HCT116 (cell line): Measurements from ENCODE around the gene PLSCR1. TPM values are rescaled to one million over a fixed set of nuclear protein-coding genes. Genes with fewer than 3 reads are reported as not detected.

Experiments
- ATAC-seq: fragments of 200-7000 bp; cut with Tn5 transposase; 2 replicates; pipeline ENCODE4 v1.9.1; 2020; ENCODE audit warnings: mild to moderate bottlenecking, moderate library complexity
- BruUV-seq: library from RNA; stranded (reverse); fragments of 400-500 nt; replicated peaks from 2 replicates; lab custom pipeline; 2021; lab: Mats Ljungman, UMichigan
- CTCF ChIA-PET: fragments of 300-600 bp; sonication (Branson Sonifier 250); formaldehyde crosslinking; loops from one replicate; lab custom pipeline; 2021; ENCODE audit warnings: antibody characterized with exemption; lab: Charles Lee
- POLR2A ChIA-PET: fragments of 300-600, 350-600 bp; sonication (Branson Sonifier 250); formaldehyde crosslinking; loops from one replicate; lab custom pipeline; 2021; ENCODE audit warnings: antibody characterized with exemption; lab: Charles Lee
- RAD21 ChIA-PET, 2 experiments: fragments of 300-600 bp; sonication (Branson Sonifier 250); formaldehyde crosslinking; loops; one replicate each; lab custom pipeline; 2023; ENCODE audit warnings: low total read pairs in 2 of 2; ENCODE audit not compliant: uncharacterized antibody in 2 of 2, unreplicated experiment in 2 of 2, low non-redundant PET in 1 of 2; lab: Charles Lee
- DNase-seq: peaks from one replicate; pipeline ENCODE4 v3.0.0-alpha.2; 2010; ENCODE audit warnings: low read depth, low spot score
- H2AFZ ChIP-seq: fragments of 200-600 bp; shearing (Covaris generic), sonication (generic); 2 replicates; pipeline ENCODE4 v1.6.1; 2017; ENCODE audit warnings: low read depth, mixed run types, mixed read lengths, antibody characterized with exemption, low read length; ENCODE audit not compliant: poor library complexity, severe bottlenecking
- H3K27ac ChIP-seq: 2 replicates; pipeline ENCODE4 v1.5.1; 2012; ENCODE audit warnings: low read depth, low read length
- H3K27me3 ChIP-seq: fragments of 200-600 bp; sonication (generic); 2 replicates; pipeline ENCODE4 v1.6.1; 2016; ENCODE audit warnings: mixed run types, low read length, mixed read lengths; ENCODE audit not compliant: insufficient read depth
- H3K36me3 ChIP-seq, 2 experiments: fragments of 200-500 bp in 1 of 2; fragments of 200-600 bp in 1 of 2; sonication (Bioruptor generic) in 1 of 2; sonication (generic) in 1 of 2; 2 replicates each; pipeline versions ENCODE4 v1.5.1 to v1.6.1; 2014 to 2016; ENCODE audit warnings: low read length in 2 of 2, inconsistent platforms in 1 of 2, mixed read lengths in 1 of 2, mixed run types in 1 of 2; ENCODE audit not compliant: insufficient read depth in 2 of 2, control insufficient read depth in 1 of 2
- H3K4me1 ChIP-seq, 2 experiments: fragments of 200-600 bp in 1 of 2; sonication (generic) in 1 of 2; 2 replicates each; pipeline versions ENCODE4 v1.5.1 to v1.6.1; 2012 to 2017; ENCODE audit warnings: low read length in 2 of 2, inconsistent platforms in 1 of 2, mild to moderate bottlenecking in 1 of 2, mixed read lengths in 1 of 2, mixed run types in 1 of 2, moderate library complexity in 1 of 2; ENCODE audit not compliant: insufficient read depth in 2 of 2, control insufficient read depth in 1 of 2
- H3K4me2 ChIP-seq: fragments of 200-600 bp; sonication (generic); 2 replicates; pipeline ENCODE4 v1.6.1; 2017; ENCODE audit warnings: mixed run types, low read length, mixed read lengths
- H3K4me3 ChIP-seq, 2 experiments: fragments of 200-600 bp in 1 of 2; sonication (generic) in 1 of 2; replicated peaks in 1 of 2; 2 replicates each; pipeline ENCODE4 v1.5.1; 2011 to 2016; ENCODE audit warnings: low read length in 2 of 2, control low read depth in 1 of 2, low read depth in 1 of 2, mild to moderate bottlenecking in 1 of 2, mixed read lengths in 1 of 2, mixed run types in 1 of 2
- H3K79me2 ChIP-seq: fragments of 200-600 bp; sonication (generic); 2 replicates; pipeline ENCODE4 v1.6.1; 2017; ENCODE audit warnings: mild to moderate bottlenecking, mixed run types, low read length, moderate library complexity, mixed read lengths; ENCODE audit not compliant: insufficient read depth
- H3K9ac ChIP-seq: fragments of 200-600 bp; sonication (generic); 2 replicates; pipeline ENCODE4 v1.6.1; 2016; ENCODE audit warnings: low read length, mixed read lengths
- H3K9me2 ChIP-seq: fragments of 200-600 bp; sonication (generic), shearing (Covaris generic); 2 replicates; pipeline ENCODE4 v1.6.1; 2017; ENCODE audit warnings: mixed run types, mild to moderate bottlenecking, moderate library complexity; ENCODE audit not compliant: insufficient read depth
- H3K9me3 ChIP-seq, 2 experiments: fragments of 200-500 bp in 1 of 2; fragments of 200-600 bp in 1 of 2; sonication (Bioruptor generic) in 1 of 2; sonication (generic) in 1 of 2; 2 replicates each; pipeline ENCODE4 v1.6.1; 2014 to 2017; ENCODE audit warnings: low read length in 2 of 2, mixed read lengths in 2 of 2, inconsistent platforms in 1 of 2, low read depth in 1 of 2, mild to moderate bottlenecking in 1 of 2, mixed run types in 1 of 2, moderate library complexity in 1 of 2; ENCODE audit not compliant: control insufficient read depth in 1 of 2, insufficient read depth in 1 of 2
- H4K20me1 ChIP-seq: fragments of 200-600 bp; sonication (generic), shearing (Covaris generic); 2 replicates; pipeline ENCODE4 v1.6.1; 2017; ENCODE audit warnings: mixed run types, mild to moderate bottlenecking, moderate library complexity; ENCODE audit not compliant: insufficient read depth
- CEBPB ChIP-seq: IDR thresholded peaks from 2 replicates; pipeline ENCODE4 v1.6.1; 2012; ENCODE audit warnings: low read depth
- CTCF ChIP-seq, 3 experiments: fragments of 200-600 bp in 1 of 3; sonication (generic) in 1 of 3; IDR thresholded peaks in 2 of 3; conservative IDR thresholded peaks in 1 of 3; 2 replicates each; pipeline ENCODE4 v1.5.1; 2012 to 2017; ENCODE audit warnings: low read depth in 2 of 3, low read length in 2 of 3, antibody characterized with exemption in 1 of 3, borderline replicate concordance in 1 of 3, control low read depth in 1 of 3, mild to moderate bottlenecking in 1 of 3, mixed read lengths in 1 of 3, mixed run types in 1 of 3, moderate library complexity in 1 of 3; ENCODE audit not compliant: insufficient read depth in 1 of 3
- FOSL1 ChIP-seq: IDR thresholded peaks from 2 replicates; pipeline ENCODE4 v1.6.1; 2012; ENCODE audit warnings: low read depth
- POLR2A ChIP-seq: IDR thresholded peaks from 2 replicates; pipeline ENCODE4 v1.7.0; 2011; ENCODE audit warnings: borderline replicate concordance; ENCODE audit not compliant: insufficient read depth, insufficient read length; ENCODE audit errors: extremely low read depth
- intact Hi-C: fragments of 100-400 bp; cut with micrococcal nuclease; formaldehyde crosslinking; loops from 2 replicates; pipeline ENCODE4 v1.10.0; 2022
- total RNA-seq: library from RNA; stranded (reverse); gene quantifications from one replicate; pipeline ENCODE4 v1.2.1, GENCODE V29; 2021; ENCODE audit not compliant: unreplicated experiment
- TF ChIP-seq, protein P1 (sequence below): IDR thresholded peaks from 2 replicates; pipeline ENCODE4 v1.6.1; 2012

Gene PLSCR1
- total RNA-seq, 1 experiment from 2014 or later, result 44.2 TPM

GRCh38 chr3:146466604-146467003 is 77.8 kb downstream of the PLSCR1 start:
- no peak overlapping the region for H3K9ac ChIP-seq
- no peaks in the 10 kb centered on the region for H3K4me1 ChIP-seq
- ChIA-PET RAD21 (no interaction called here), POLR2A (no interaction called here), CTCF (no interaction called here)
- no peaks in the 10 kb centered on the region for H3K9me2 ChIP-seq
- no peak for TF ChIP-seq CEBPB
- TF ChIP-seq FOSL1, result no peak
- no peak for TF ChIP-seq CTCF (IDR thresholded peaks at IDR 0.05 in 2 of 3, conservative IDR thresholded peaks at IDR 0.05 in 1 of 3; ENCODE audit: borderline replicate concordance in 1 of 3, insufficient read depth in 1 of 3, low read depth in 2 of 3, low read length in 2 of 3)
- no peak overlapping the region for H3K4me3 ChIP-seq
- BruUV-seq, result no TSS peak
- H3K27me3 ChIP-seq, result no peaks in the 10 kb centered on the region
- no peak overlapping the region for H3K4me2 ChIP-seq
- H4K20me1 ChIP-seq, result no peaks in the 10 kb centered on the region
- intact Hi-C loops, result no loop called here
- DNase-seq (no peak), ATAC-seq (no peak)
- H2AFZ ChIP-seq, result no peak overlapping the region
- H3K9me3 ChIP-seq, result no peaks in the 10 kb centered on the region
- no peaks in the 10 kb centered on the region for H3K36me3 ChIP-seq
- H3K27ac ChIP-seq, result no peak overlapping the region
- H3K79me2 ChIP-seq, result no peaks in the 10 kb centered on the region

DNA sequence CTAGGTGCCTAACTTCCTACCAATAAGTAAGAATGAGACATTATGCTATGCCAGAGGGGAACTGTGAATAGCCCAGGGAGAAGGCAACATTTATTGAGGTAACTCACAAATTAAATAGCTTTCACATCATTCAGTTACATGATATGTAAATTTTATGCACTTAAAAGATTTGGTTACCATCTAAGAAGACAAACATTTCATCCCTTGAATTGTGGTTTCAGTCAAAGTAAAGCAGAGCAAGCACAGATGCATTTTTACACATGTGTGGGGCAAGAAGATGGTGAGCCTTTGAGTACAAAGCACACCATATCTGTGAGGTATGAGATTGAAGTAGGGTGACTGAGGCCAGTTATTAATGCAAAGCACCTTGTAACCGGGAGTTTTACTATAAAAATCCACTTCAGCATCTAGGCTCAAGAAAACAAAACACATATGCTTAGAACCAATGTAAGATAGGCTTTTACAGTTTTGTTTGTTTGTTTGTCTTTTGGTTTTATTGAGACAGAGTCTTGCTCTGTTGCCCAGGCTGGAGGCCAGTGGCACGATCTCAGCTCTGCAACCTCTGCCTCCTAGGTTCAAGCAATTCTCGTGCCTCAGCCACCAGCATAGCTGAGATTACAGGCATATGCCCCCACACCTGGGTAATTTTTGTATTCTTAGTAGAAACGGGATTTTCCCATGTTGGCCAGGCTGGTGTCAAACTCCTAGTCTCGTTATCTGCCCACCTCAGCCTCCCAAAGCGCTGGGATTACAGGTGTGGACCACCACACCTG is 78.5 kb downstream of the PLSCR1 start:
- no peak overlapping the region for H3K4me3 ChIP-seq
- no peak overlapping the region for H2AFZ ChIP-seq
- no peaks in the 10 kb centered on the region for H3K9me2 ChIP-seq
- no peaks in the 10 kb centered on the region for H4K20me1 ChIP-seq
- no peaks in the 10 kb centered on the region for H3K27me3 ChIP-seq
- no peak overlapping the region for H3K4me2 ChIP-seq
- H3K36me3 ChIP-seq, result no peaks in the 10 kb centered on the region
- H3K4me1 ChIP-seq, result no peaks in the 10 kb centered on the region
- H3K79me2 ChIP-seq, result no peaks in the 10 kb centered on the region
- BruUV-seq, result no TSS peak
- H3K27ac ChIP-seq, result no peak overlapping the region
- DNase-seq (no peak), ATAC-seq (no peak)
- no peaks in the 10 kb centered on the region for H3K9me3 ChIP-seq
- CTCF ChIA-PET, result no interaction called here
- intact Hi-C loops, result no loop called here
- POLR2A ChIA-PET, result no interaction called here
- TF ChIP-seq POLR2A (no peak), FOSL1 (no peak)
- TF ChIP-seq, protein P1, sequence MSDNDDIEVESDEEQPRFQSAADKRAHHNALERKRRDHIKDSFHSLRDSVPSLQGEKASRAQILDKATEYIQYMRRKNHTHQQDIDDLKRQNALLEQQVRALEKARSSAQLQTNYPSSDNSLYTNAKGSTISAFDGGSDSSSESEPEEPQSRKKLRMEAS, result no peak
- RAD21 ChIA-PET, result no interaction called here
- H3K9ac ChIP-seq, result no peak overlapping the region

Other genes starting within 250 kb of the PLSCR1 start
- not detected for gene PLSCR2, start 75.0 kb downstream of the PLSCR1 start, total RNA-seq
- gene PLSCR5, start 60.7 kb upstream of the PLSCR1 start, total RNA-seq, result not detected